Neural progenitor cell (in vitro differentiated cells): ENCODE measurements around the gene PAQR7. TPM values are rescaled to one million over a fixed set of nuclear protein-coding genes. Genes with fewer than 3 reads are reported as not detected.

ENCODE experiments used
- DNase-seq: peaks from one replicate; pipeline ENCODE4 v3.0.0-alpha.2; 2016; ENCODE audit warnings: low spot score
- H2AFZ ChIP-seq: fragments of 200-600 bp; sonication (generic); replicated peaks from 2 replicates; pipeline ENCODE4 v1.6.1; 2016; ENCODE audit warnings: antibody characterized with exemption
- H3F3A ChIP-seq: fragments of 200-600 bp; sonication (generic); 2 replicates; pipeline ENCODE4 v1.6.1; 2016; ENCODE audit warnings: antibody characterized with exemption, low read depth
- H3K27ac ChIP-seq: fragments of 200-600 bp; sonication (generic); 2 replicates; pipeline ENCODE4 v1.5.1; 2016; ENCODE audit warnings: mild to moderate bottlenecking
- H3K27me3 ChIP-seq: fragments of 200-600 bp; sonication (generic); 2 replicates; pipeline ENCODE4 v1.6.1; 2016; ENCODE audit warnings: mild to moderate bottlenecking, moderate library complexity
- H3K36me3 ChIP-seq: fragments of 200-600 bp; sonication (generic); 2 replicates; pipeline ENCODE4 v1.5.1; 2016
- H3K4me1 ChIP-seq: fragments of 200-600 bp; sonication (generic); 2 replicates; pipeline ENCODE4 v1.6.1; 2016; ENCODE audit warnings: mixed run types
- H3K4me2 ChIP-seq: fragments of 200-600 bp; sonication (generic); 2 replicates; pipeline ENCODE4 v1.6.1; 2016
- H3K4me3 ChIP-seq: fragments of 200-600 bp; sonication (generic); 2 replicates; pipeline ENCODE4 v1.5.1; 2016
- H3K79me2 ChIP-seq: fragments of 200-600 bp; sonication (generic); 2 replicates; pipeline ENCODE4 v1.6.1; 2016; ENCODE audit warnings: low read depth
- H3K9ac ChIP-seq: fragments of 200-600 bp; sonication (generic); 2 replicates; pipeline ENCODE4 v1.6.1; 2016
- H3K9me3 ChIP-seq: fragments of 200-600 bp; sonication (generic); 2 replicates; pipeline ENCODE4 v1.5.1; 2016; ENCODE audit warnings: low read depth
- H4K20me1 ChIP-seq: fragments of 200-600 bp; sonication (generic); 2 replicates; pipeline ENCODE4 v1.6.1; 2016; ENCODE audit warnings: low read depth
- H3K27ac Mint-ChIP-seq: 3 replicates; pipeline ENCODE4 v1.8.0; 2021; ENCODE audit warnings: mixed read lengths
- H3K27me3 Mint-ChIP-seq: 2 replicates; pipeline ENCODE4 v1.8.0; 2022; ENCODE audit warnings: low read depth, mild to moderate bottlenecking, inconsistent platforms, moderate library complexity, mixed read lengths; ENCODE audit not compliant: insufficient read depth
- H3K36me3 Mint-ChIP-seq: 3 replicates; pipeline ENCODE4 v1.8.0; 2021; ENCODE audit warnings: mixed read lengths
- H3K4me1 Mint-ChIP-seq: 3 replicates; pipeline ENCODE4 v1.8.0; 2021; ENCODE audit warnings: mixed read lengths
- H3K4me3 Mint-ChIP-seq: 3 replicates; pipeline ENCODE4 v1.8.0; 2021; ENCODE audit warnings: mild to moderate bottlenecking, moderate library complexity, mixed read lengths
- H3K9me3 Mint-ChIP-seq: 3 replicates; pipeline ENCODE4 v1.8.0; 2020; ENCODE audit warnings: mixed read lengths
- EZH2 ChIP-seq: fragments of 200-600 bp; sonication (generic); IDR thresholded peaks from 2 replicates; pipeline ENCODE4 v1.6.1; 2017; ENCODE audit warnings: antibody characterized with exemption, mild to moderate bottlenecking, moderate library complexity
- EZH2phosphoT487 ChIP-seq: fragments of 200-600 bp; sonication (generic); IDR thresholded peaks from 2 replicates; pipeline ENCODE4 v1.6.1; 2017; ENCODE audit warnings: antibody characterized with exemption
- total RNA-seq: library from RNA; depleted of rRNA; stranded (reverse); fragments of >200 nt; gene quantifications from 2 replicates; pipeline ENCODE4 v1.2.3, GENCODE V29; 2015; ENCODE audit warnings: low replicate concordance
- TF ChIP-seq, protein P1 (sequence below): fragments of 200-600 bp; sonication (generic); IDR thresholded peaks from 2 replicates; pipeline ENCODE4 v1.5.1; 2017; ENCODE audit warnings: antibody characterized with exemption, mild to moderate bottlenecking

PAQR7 gene
- total RNA-seq, 1 donor from 2014 or later = 1.1 TPM

DNA sequence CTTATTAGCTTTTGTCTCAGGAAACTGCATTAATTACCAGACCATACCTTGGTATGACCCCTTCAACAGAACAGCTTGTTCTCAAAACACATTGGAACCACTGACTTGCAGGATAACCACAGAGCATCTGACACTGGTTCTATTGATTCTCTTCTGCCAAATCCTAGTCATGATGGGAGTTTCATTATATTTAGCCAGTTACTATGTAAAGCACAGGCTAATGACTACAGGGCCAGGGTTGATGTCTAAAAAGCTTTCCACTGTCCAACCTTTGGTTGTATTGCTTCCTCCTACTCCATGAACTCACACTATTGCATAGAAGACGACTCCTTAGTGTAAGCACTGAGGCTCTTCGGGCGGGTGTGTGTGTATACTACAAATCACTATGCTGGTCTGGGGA, 27.0 kb upstream of the PAQR7 start:
- H3K9me3 ChIP-seq = no peaks in the 10 kb centered on the region
- peaks cover 23% of the 10 kb centered on the region for H3K36me3 ChIP-seq
- H3K27me3 ChIP-seq = no peaks in the 10 kb centered on the region
- no peak overlapping the region for H3K4me3 ChIP-seq
- H3K79me2 ChIP-seq = peaks cover 74% of the 10 kb centered on the region
- H3K36me3 Mint-ChIP-seq = peaks cover 50% of the 10 kb centered on the region
- DNase-seq = no peak
- peaks cover 4% of the 10 kb centered on the region for H3K27me3 Mint-ChIP-seq
- H4K20me1 ChIP-seq = peaks cover 73% of the 10 kb centered on the region
- H3K9ac ChIP-seq = no peak overlapping the region
- H3K27ac Mint-ChIP-seq = no peak overlapping the region
- H3K27ac ChIP-seq = peak overlapping the region; percentile 49
- no peak overlapping the region for H2AFZ ChIP-seq
- TF ChIP-seq EZH2 = no peak
- no peak for TF ChIP-seq EZH2phosphoT487
- TF ChIP-seq, protein P1, sequence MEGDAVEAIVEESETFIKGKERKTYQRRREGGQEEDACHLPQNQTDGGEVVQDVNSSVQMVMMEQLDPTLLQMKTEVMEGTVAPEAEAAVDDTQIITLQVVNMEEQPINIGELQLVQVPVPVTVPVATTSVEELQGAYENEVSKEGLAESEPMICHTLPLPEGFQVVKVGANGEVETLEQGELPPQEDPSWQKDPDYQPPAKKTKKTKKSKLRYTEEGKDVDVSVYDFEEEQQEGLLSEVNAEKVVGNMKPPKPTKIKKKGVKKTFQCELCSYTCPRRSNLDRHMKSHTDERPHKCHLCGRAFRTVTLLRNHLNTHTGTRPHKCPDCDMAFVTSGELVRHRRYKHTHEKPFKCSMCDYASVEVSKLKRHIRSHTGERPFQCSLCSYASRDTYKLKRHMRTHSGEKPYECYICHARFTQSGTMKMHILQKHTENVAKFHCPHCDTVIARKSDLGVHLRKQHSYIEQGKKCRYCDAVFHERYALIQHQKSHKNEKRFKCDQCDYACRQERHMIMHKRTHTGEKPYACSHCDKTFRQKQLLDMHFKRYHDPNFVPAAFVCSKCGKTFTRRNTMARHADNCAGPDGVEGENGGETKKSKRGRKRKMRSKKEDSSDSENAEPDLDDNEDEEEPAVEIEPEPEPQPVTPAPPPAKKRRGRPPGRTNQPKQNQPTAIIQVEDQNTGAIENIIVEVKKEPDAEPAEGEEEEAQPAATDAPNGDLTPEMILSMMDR = no peak
- peaks cover 88% of the 10 kb centered on the region for H3F3A ChIP-seq
- H3K9me3 Mint-ChIP-seq = no peaks in the 10 kb centered on the region
- H3K4me2 ChIP-seq = peak overlapping the region; percentile 88
- peaks cover 65% of the 10 kb centered on the region for H3K4me1 Mint-ChIP-seq
- H3K4me1 ChIP-seq = peaks cover 61% of the 10 kb centered on the region
- H3K4me3 Mint-ChIP-seq = peak overlapping the region; percentile 67

- Histone ChIP-seq H3K4me1 (peaks cover 57% of the 10 kb centered on the region), H3K9ac (no peak overlapping the region), H4K20me1 (peaks cover 84% of the 10 kb centered on the region), H2AFZ (no peak overlapping the region), H3K4me3 (peak overlapping the region; percentile 10), H3K79me2 (peaks cover 72% of the 10 kb centered on the region), H3F3A (peaks cover 91% of the 10 kb centered on the region), H3K9me3 (no peaks in the 10 kb centered on the region), H3K27me3 (no peaks in the 10 kb centered on the region), H3K4me2 (peak overlapping the region; percentile 66), H3K27ac (peak overlapping the region; percentile 19), H3K36me3 (peaks cover 23% of the 10 kb centered on the region)
- no peak overlapping the region for H3K27ac Mint-ChIP-seq
- TF ChIP-seq EZH2 (no peak), EZH2phosphoT487 (no peak)
- TF ChIP-seq, protein P1 = no peak
- peaks cover 6% of the 10 kb centered on the region for H3K27me3 Mint-ChIP-seq
- H3K36me3 Mint-ChIP-seq = peaks cover 55% of the 10 kb centered on the region
- peak; percentile 33 for DNase-seq
- H3K4me3 Mint-ChIP-seq = no peak overlapping the region
- H3K9me3 Mint-ChIP-seq = no peaks in the 10 kb centered on the region
- H3K4me1 Mint-ChIP-seq = peaks cover 64% of the 10 kb centered on the region
Observed at GRCh38 chr1:25900219-25900618, 24.7 kb upstream of the PAQR7 start.

DNA sequence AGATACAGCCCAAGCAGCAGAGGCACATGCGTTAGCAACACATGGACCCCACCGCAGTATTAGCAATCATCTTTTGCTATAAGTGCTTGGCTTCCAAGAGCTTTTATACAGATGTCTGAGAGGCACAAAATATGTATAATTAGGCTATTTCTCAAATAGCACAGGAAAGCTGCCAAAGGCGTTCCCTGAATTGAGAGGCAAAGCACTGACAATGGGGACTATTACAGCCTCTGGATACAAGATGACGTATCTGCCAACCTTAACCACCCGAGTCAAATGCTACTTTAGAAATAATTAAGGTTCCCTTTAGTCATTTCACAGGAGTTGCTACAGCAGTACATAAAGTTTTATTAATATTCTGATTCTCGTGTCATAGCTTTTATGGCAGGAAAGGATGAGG, 24.3 kb upstream of the PAQR7 start:
- no peak overlapping the region for H3K4me3 Mint-ChIP-seq
- Histone ChIP-seq H3F3A (peaks cover 87% of the 10 kb centered on the region), H3K27ac (peak overlapping the region; percentile 19), H3K4me3 (peak overlapping the region; percentile 10), H2AFZ (no peak overlapping the region), H4K20me1 (peaks cover 80% of the 10 kb centered on the region), H3K36me3 (peaks cover 23% of the 10 kb centered on the region), H3K9me3 (no peaks in the 10 kb centered on the region), H3K4me1 (peaks cover 57% of the 10 kb centered on the region), H3K9ac (no peak overlapping the region), H3K79me2 (peaks cover 68% of the 10 kb centered on the region), H3K27me3 (no peaks in the 10 kb centered on the region), H3K4me2 (peak overlapping the region; percentile 66)
- peaks cover 56% of the 10 kb centered on the region for H3K36me3 Mint-ChIP-seq
- TF ChIP-seq EZH2 = no peak
- TF ChIP-seq, protein P1 = no peak
- TF ChIP-seq EZH2phosphoT487 = no peak
- H3K27ac Mint-ChIP-seq = no peak overlapping the region
- H3K4me1 Mint-ChIP-seq = peaks cover 62% of the 10 kb centered on the region
- no peak for DNase-seq
- no peaks in the 10 kb centered on the region for H3K9me3 Mint-ChIP-seq
- H3K27me3 Mint-ChIP-seq = peaks cover 4% of the 10 kb centered on the region
